OCI-LY7 (cell line): ENCODE data around the gene SLC35A3. TPM values are rescaled to one million over a fixed set of nuclear protein-coding genes. Genes with fewer than 3 reads are reported as not detected.

Experiments
- BruUV-seq: library from RNA; stranded (reverse); fragments of 400-500 nt; replicated peaks from 2 replicates; lab custom pipeline; 2021; lab: Mats Ljungman, UMichigan
- CTCF ChIA-PET: fragments of 300-600 bp; sonication (Branson Sonifier 250); formaldehyde crosslinking; loops from one replicate; lab custom pipeline; 2022; ENCODE audit warnings: antibody characterized with exemption; ENCODE audit not compliant: unreplicated experiment; lab: Charles Lee
- POLR2A ChIA-PET: fragments of 300-600 bp; sonication (Branson Sonifier 250); formaldehyde crosslinking; loops from one replicate; lab custom pipeline; 2022; ENCODE audit warnings: antibody characterized with exemption; lab: Charles Lee
- DNase-seq: peaks from one replicate; pipeline ENCODE4 v3.0.0-alpha.2; 2015; ENCODE audit warnings: low spot score
- H2AFZ ChIP-seq: fragments of 200-600 bp; sonication (generic), shearing (Covaris generic); 2 replicates; pipeline ENCODE4 v1.6.1; 2014; ENCODE audit warnings: mild to moderate bottlenecking, antibody characterized with exemption, low read length, moderate library complexity
- H3K27ac ChIP-seq: fragments of 200-600 bp; sonication (generic); 2 replicates; pipeline ENCODE4 v1.5.1; 2014; ENCODE audit warnings: mixed run types, low read depth, mild to moderate bottlenecking, moderate library complexity, low read length, inconsistent platforms; ENCODE audit not compliant: poor library complexity, severe bottlenecking
- H3K36me3 ChIP-seq: fragments of 200-600 bp; sonication (generic); 2 replicates; pipeline ENCODE4 v1.6.1; 2014; ENCODE audit warnings: mild to moderate bottlenecking, antibody characterized with exemption, low read length, moderate library complexity, mixed read lengths; ENCODE audit not compliant: insufficient read depth
- H3K4me1 ChIP-seq: fragments of 200-600 bp; sonication (generic); 2 replicates; pipeline ENCODE4 v1.5.1; 2014; ENCODE audit warnings: mild to moderate bottlenecking, low read length; ENCODE audit not compliant: insufficient read depth, poor library complexity, severe bottlenecking
- H3K4me2 ChIP-seq: fragments of 200-600 bp; sonication (generic); 2 replicates; pipeline ENCODE4 v1.6.1; 2014; ENCODE audit warnings: mild to moderate bottlenecking, low read length
- H3K4me3 ChIP-seq: fragments of 200-600 bp; sonication (generic); 2 replicates; pipeline ENCODE4 v1.5.1; 2014; ENCODE audit warnings: mild to moderate bottlenecking, low read depth, low read length; ENCODE audit not compliant: poor library complexity, severe bottlenecking
- H3K79me2 ChIP-seq: fragments of 200-600 bp; sonication (generic); 2 replicates; pipeline ENCODE4 v1.6.1; 2016; ENCODE audit warnings: low read depth, mild to moderate bottlenecking, low read length, moderate library complexity, mixed read lengths; ENCODE audit not compliant: insufficient read depth
- H3K9me2 ChIP-seq: fragments of 200-600 bp; sonication (generic); 2 replicates; pipeline ENCODE4 v1.6.1; 2016; ENCODE audit warnings: mild to moderate bottlenecking, low read length, mixed read lengths; ENCODE audit not compliant: insufficient read depth
- H3K9me3 ChIP-seq: fragments of 200-600 bp; sonication (generic); 2 replicates; pipeline ENCODE4 v1.6.1; 2014; ENCODE audit warnings: mild to moderate bottlenecking, mixed run types, low read length, mixed read lengths
- H4K20me1 ChIP-seq: fragments of 200-600 bp; sonication (generic); 2 replicates; pipeline ENCODE4 v1.6.1; 2014; ENCODE audit warnings: mild to moderate bottlenecking, antibody characterized with exemption, low read length, moderate library complexity, mixed read lengths; ENCODE audit not compliant: insufficient read depth
- CTCF ChIP-seq: fragments of 200-600 bp; sonication (generic); conservative IDR thresholded peaks from 2 replicates; pipeline ENCODE4 v1.5.1; 2014; ENCODE audit warnings: mild to moderate bottlenecking, antibody characterized with exemption, low read length, moderate library complexity, mixed read lengths
- EZH2phosphoT487 ChIP-seq: fragments of 200-600 bp; sonication (generic); IDR thresholded peaks from 2 replicates; pipeline ENCODE4 v1.6.1; 2018; ENCODE audit warnings: low read depth, borderline replicate concordance, mild to moderate bottlenecking, mixed run types, antibody characterized with exemption, low read length, moderate library complexity, mixed read lengths
- intact Hi-C: fragments of 100-400 bp; cut with micrococcal nuclease; formaldehyde crosslinking; loops from one replicate; pipeline ENCODE4 v1.10.0; 2022; ENCODE audit not compliant: unreplicated experiment
- total RNA-seq, 2 experiments: library from RNA; depleted of rRNA in 1 of 2; stranded (reverse); fragments of >200 nt in 1 of 2; shearing (Covaris generic) in 1 of 2; gene quantifications; 2 replicates each; pipeline ENCODE4 v1.2.3, GENCODE V29; 2014 to 2022

The SLC35A3 gene
- total RNA-seq, 2 experiments from 2014 or later, result 24.8 to 26.8 TPM

DNA sequence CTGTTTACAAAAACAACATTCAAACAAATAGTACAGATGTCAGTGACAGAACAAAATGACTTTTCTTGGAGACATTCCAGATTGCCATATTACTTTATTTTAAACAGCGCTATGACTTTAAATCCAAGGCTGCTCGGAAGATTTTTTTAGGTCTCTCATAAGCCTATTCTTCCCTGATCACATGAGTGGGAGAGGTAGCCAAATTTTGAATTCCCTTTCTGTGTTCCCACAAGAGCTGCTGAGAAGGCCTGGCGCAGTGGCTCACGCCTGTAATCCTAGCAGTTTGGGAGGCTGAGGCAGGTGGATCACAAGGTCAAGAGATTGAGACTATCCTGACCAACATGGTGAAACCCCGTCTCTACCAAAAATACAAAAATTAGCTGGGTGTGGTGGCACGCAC is 53.7 kb downstream of the SLC35A3 start:
- no TSS peak for BruUV-seq

DNA sequence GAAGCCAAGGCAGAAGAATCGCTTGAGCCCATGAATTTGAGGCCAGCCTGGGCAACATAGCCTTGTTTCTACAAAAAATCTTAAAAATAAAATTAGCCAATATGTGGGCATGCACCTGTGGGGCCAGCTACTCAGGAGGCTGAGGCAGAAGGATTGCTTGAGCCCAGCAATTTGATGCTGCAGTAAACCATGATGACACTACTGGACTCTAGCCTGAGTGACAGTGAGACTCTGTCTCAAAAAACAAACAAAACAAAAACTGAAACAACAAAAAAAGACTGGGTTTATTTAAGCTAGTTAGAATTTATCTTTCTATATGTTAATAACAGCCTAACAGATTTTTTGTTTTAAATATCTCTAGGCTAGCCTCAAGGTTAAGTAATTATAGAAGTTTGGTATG is 57.4 kb downstream of the SLC35A3 start:
- no peak for DNase-seq
- ChIA-PET CTCF (no interaction called here), POLR2A (no interaction called here)
- Histone ChIP-seq H4K20me1 (no peaks in the 10 kb centered on the region), H3K9me2 (no peaks in the 10 kb centered on the region), H3K27ac (no peak overlapping the region), H2AFZ (no peak overlapping the region), H3K79me2 (no peaks in the 10 kb centered on the region), H3K9me3 (no peaks in the 10 kb centered on the region), H3K4me2 (no peak overlapping the region), H3K4me1 (no peaks in the 10 kb centered on the region), H3K36me3 (peaks cover 4% of the 10 kb centered on the region; the same call in 1 of the 2 replicates), H3K4me3 (no peak overlapping the region)
- TF ChIP-seq EZH2phosphoT487 (no peak), CTCF (no peak)
- no TSS peak for BruUV-seq
- intact Hi-C loops, result no loop called here

More for the DNA sequence above, 53.7 kb downstream of the SLC35A3 start:
- Histone ChIP-seq H3K36me3 (peaks cover 19% of the 10 kb centered on the region; the same call in 1 of the 2 replicates), H3K4me2 (no peak overlapping the region), H3K9me2 (no peaks in the 10 kb centered on the region), H2AFZ (no peak overlapping the region), H3K79me2 (no peaks in the 10 kb centered on the region), H4K20me1 (no peaks in the 10 kb centered on the region), H3K4me3 (no peak overlapping the region), H3K27ac (no peak overlapping the region), H3K4me1 (peaks cover 2% of the 10 kb centered on the region), H3K9me3 (no peaks in the 10 kb centered on the region)
- intact Hi-C loops, result no loop called here
- ChIA-PET POLR2A (no interaction called here), CTCF (no interaction called here)
- DNase-seq, result no peak
- TF ChIP-seq CTCF (no peak), EZH2phosphoT487 (no peak)

- no peak for TF ChIP-seq EZH2phosphoT487
- no peak for TF ChIP-seq CTCF
- Histone ChIP-seq H3K4me1 (no peaks in the 10 kb centered on the region), H3K27ac (no peak overlapping the region), H3K9me2 (no peaks in the 10 kb centered on the region), H2AFZ (no peak overlapping the region), H3K36me3 (no peaks in the 10 kb centered on the region), H3K79me2 (no peaks in the 10 kb centered on the region), H4K20me1 (no peaks in the 10 kb centered on the region), H3K9me3 (no peaks in the 10 kb centered on the region), H3K4me3 (no peak overlapping the region), H3K4me2 (no peak overlapping the region)
- POLR2A ChIA-PET, result interaction anchor here (0.7 to 1.1 kb wide), 2 partner anchors 9 to 113 kb away, joined by 3 read pairs; a partner anchor contains a TSS
- DNase-seq, result no peak
- intact Hi-C loops, result no loop called here
- no TSS peak for BruUV-seq
- CTCF ChIA-PET, result no interaction called here
Measured at GRCh38 chr1:100028765-100029164, 59.0 kb downstream of the SLC35A3 start.
